ENCODE data around the gene NRG2.

NRG2 gene

GRCh38 chr5:139861889-139862207 lies 181.3 kb downstream of the NRG2 start:
- DNase-seq (ENCODE audit: low spot score), result no peak
- in situ Hi-C loops (cut with MboI; ENCODE audit: low sequenced_read_pairs, unreplicated experiment), result no loop called here
- no peak for TF ChIP-seq CTCF (IDR thresholded peaks at IDR 0.05; ENCODE audit: borderline replicate concordance, control extremely low read depth, extremely low read depth, insufficient read depth, missing control alignments)

GRCh38 chr5:139861021-139861888 lies 181.8 kb downstream of the NRG2 start:
- no peak for TF ChIP-seq CTCF (IDR thresholded peaks at IDR 0.05; ENCODE audit: borderline replicate concordance, control extremely low read depth, extremely low read depth, insufficient read depth, missing control alignments)
- no peak for DNase-seq (ENCODE audit: low spot score)
- in situ Hi-C loops (cut with MboI; ENCODE audit: low sequenced_read_pairs, unreplicated experiment), result no loop called here

DNA sequence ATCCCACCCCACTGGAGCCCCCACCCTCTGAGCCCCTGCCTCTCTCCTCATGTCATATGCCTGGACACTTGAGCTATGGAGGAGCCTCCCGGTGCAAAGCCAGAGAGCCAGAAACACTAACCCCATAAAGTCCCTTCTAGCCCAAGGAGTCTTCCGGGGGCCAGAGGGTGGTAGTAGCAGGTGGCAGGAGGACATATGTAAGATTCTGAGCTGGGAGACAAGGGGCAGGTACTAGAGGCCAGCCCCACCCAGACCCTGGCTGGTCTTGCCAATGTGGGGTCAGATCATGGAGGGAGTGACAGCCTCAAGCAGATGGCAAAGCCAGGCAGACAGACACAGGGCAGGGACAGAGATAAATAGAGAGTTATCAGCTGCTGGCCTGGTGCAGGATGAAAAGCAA lies 184.1 kb downstream of the NRG2 start:
- TF ChIP-seq CTCF (IDR thresholded peaks at IDR 0.05; ENCODE audit: borderline replicate concordance, control extremely low read depth, extremely low read depth, insufficient read depth, missing control alignments), result no peak
- in situ Hi-C loops (cut with MboI; ENCODE audit: low sequenced_read_pairs, unreplicated experiment), result loop anchor here (10.0 kb wide), 1 partner anchor 74 kb away; no protein-coding TSS in a partner anchor
- no peak for DNase-seq (ENCODE audit: low spot score)

- DNase-seq (ENCODE audit: low spot score), result no peak
- TF ChIP-seq CTCF (IDR thresholded peaks at IDR 0.05; ENCODE audit: borderline replicate concordance, control extremely low read depth, extremely low read depth, insufficient read depth, missing control alignments), result no peak
- in situ Hi-C loops (cut with MboI; ENCODE audit: low sequenced_read_pairs, unreplicated experiment), result loop anchor here (10.0 kb wide), 1 partner anchor 72 kb away; no protein-coding TSS in a partner anchor
Measured at GRCh38 chr5:139856714-139857113, 186.4 kb downstream of the NRG2 start.

DNA sequence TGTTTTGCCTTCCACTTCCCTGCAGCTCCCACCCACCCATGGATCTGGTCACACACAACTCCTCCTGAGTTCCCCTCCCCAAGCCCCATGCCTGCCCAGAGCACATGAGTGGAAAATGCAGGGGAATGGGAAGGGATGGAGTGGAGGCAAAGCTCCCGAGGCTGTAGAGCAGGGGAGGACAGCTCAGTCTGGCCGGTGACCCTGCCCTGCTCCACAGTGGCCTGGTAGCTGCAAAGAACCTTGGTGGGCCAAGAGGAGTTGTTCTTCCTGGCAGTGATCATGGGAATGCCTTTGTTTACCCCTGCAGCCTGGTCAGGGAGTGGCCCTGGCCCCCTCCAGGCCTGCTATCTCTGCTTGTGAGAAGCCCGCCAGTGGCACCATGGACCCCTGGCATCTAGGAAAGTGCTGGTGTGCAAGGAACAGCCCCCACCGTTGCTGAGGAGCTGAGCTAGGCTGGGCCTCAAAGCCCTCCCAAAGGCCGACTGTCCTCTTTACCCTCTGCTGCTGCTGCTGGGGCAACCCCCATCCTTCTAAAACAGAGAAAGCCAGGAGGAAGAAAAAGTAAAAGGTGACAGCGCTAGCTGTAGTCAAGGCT lies 187.1 kb downstream of the NRG2 start:
- no peak for TF ChIP-seq CTCF (IDR thresholded peaks at IDR 0.05; ENCODE audit: borderline replicate concordance, control extremely low read depth, extremely low read depth, insufficient read depth, missing control alignments)
- in situ Hi-C loops (cut with MboI; ENCODE audit: low sequenced_read_pairs, unreplicated experiment), result loop anchor here (10.0 kb wide), 1 partner anchor 71 kb away; no protein-coding TSS in a partner anchor
- no peak for DNase-seq (ENCODE audit: low spot score)

DNA sequence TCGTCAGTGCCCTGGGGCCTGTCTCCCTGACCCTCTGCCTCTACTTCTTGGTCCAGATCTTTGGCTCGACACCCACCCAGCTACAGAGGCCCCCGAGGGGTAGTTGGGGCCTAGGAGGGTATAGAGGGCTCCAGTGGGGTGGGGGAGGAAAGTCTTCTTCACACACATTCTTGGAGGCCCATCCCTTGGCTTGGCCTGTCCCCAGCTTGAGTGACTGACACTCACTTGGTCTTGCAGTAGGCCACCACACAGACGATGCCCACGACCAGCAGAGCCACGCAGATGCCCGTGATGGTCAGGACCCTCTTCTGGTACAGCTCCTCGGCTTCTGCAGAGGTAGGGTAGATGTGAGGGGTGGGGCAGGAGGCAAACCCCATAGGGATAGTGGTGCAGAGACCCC lies 187.6 kb downstream of the NRG2 start:
- in situ Hi-C loops (cut with MboI; ENCODE audit: low sequenced_read_pairs, unreplicated experiment), result loop anchor here (10.0 kb wide), 1 partner anchor 71 kb away; no protein-coding TSS in a partner anchor
- no peak for DNase-seq (ENCODE audit: low spot score)
- no peak for TF ChIP-seq CTCF (IDR thresholded peaks at IDR 0.05; ENCODE audit: borderline replicate concordance, control extremely low read depth, extremely low read depth, insufficient read depth, missing control alignments)

Measured in GM13976 (cell line).